ENCODE results near the gene IRF2BP1. TPM values are rescaled to one million over a fixed set of nuclear protein-coding genes. Genes with fewer than 3 reads are reported as not detected.
"Not testable (repeated sequence)": the region's sequence is repeated elsewhere in the genome, so short reads cannot be mapped to it uniquely, and the experiment has no call there.

Gene IRF2BP1
- total RNA-seq, 1 experiment from 2014 or later: 8.7 TPM

DNA sequence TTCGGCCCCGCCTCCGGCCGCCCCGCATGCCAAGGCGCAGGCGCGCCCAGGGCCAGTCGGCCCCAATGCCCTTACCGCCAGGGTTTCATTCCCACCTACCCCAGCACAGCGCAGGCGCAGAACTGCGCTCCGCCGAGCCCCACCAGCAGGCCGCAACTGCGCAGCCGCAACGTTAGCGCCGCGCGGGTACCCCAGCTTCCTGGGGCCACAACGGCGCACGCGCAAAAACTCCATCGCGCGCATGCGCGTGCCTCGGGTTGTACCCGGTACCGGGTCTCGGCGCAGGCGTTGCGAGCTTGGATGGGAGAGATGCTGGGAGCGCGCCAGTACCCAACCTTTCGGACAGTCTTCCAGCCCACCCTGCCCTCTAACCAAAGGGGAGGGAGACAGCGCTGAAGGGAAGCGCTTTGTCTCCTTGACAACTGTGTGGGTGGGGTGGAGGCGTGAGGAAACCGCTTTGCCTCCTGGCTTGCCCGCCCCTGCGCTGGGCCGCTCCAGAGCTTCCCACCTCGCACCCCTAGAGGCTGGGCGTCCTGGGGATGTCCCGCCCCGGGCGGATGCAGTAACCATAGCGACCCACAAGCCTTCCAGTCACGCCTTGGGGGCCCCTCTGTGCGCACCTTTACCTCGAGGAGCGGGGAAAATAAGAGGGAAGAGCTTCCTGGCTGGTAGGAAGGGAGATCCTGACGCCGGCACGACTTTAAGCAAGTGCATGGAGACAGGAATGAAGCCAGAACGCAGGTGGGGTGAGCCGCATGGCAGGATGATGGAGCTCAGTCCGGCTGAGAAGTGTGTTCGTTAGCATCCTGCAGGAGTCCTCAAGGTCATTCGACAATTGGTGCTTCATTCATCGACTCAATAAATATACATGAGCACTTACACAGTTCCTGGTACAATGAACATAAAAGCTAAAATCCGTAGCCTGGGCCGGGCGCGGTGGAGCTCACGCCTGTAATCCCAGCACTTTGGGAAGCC lies 17.0 kb upstream of the IRF2BP1 start:
- DNase-seq (ENCODE audit: low spot score): peak; percentile 89

- DNase-seq (ENCODE audit: low spot score): no peak
These were observed 16.1 kb upstream of the IRF2BP1 start, which contains the start of gene MYPOP for GRCh38 chr19:45901912-45902650. MYPOP (minus strand) TSS chr19:45902613; CDS start chr19:45901773, 840 bp downstream.

DNA sequence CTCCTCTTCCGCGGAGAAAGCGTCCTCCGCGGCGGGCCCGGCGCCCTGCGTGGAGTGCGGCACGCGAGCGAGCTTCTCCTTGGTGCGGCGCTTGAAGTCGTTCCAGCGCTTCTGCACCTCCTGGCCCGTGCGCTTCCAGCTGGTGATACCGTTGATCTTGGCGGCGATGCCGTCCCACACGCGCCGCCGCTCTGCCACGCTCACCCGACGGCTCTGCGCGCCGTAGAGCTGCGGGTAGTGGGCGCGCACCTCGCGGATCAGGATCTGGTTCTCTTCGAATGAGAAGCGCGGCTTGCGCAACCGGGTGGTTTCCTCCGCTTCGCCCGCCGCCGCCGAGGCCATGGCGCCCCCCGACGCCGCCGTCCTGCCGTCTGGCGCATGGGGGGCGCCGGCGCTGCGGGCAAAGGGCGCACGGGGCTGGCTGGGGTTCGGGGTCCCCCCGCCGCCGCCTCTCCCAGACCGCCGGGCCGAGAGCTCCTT lies 15.5 kb upstream of the IRF2BP1 start:
- DNase-seq (ENCODE audit: low spot score): no peak

GRCh38 chr19:45900738-45901431 lies 14.9 kb upstream of the IRF2BP1 start:
- DNase-seq (ENCODE audit: low spot score): no peak

- no peak for DNase-seq (ENCODE audit: low spot score)
These were observed 14.1 kb upstream of the IRF2BP1 start for GRCh38 chr19:45899919-45900589.

DNA sequence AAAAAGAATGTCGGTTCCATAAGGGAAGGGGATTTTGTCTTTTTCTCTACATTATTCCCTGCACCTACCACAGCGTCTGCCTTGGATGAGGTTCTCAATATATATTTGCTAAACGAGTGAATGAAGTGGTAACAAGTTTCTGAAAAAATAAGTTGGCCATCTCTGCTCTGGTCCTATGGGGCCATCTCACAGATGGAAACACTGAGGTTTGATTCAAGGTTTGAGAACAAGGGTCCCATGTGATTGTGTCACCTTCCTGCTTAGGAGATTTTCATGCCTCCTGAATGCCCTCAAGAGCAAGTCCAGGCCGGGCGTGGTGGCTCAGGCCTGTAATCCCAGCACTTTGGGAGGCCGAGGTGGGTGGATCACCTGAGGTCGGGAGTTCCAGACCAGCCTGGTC lies 13.3 kb upstream of the IRF2BP1 start:
- DNase-seq (ENCODE audit: low spot score): no peak

- no peak for DNase-seq (ENCODE audit: low spot score)
These were observed 11.4 kb upstream of the IRF2BP1 start for GRCh38 chr19:45897261-45897812.

GRCh38 chr19:45895983-45896599 lies 10.2 kb upstream of the IRF2BP1 start:
- not testable (repeated sequence) for DNase-seq (ENCODE audit: low spot score)

DNA sequence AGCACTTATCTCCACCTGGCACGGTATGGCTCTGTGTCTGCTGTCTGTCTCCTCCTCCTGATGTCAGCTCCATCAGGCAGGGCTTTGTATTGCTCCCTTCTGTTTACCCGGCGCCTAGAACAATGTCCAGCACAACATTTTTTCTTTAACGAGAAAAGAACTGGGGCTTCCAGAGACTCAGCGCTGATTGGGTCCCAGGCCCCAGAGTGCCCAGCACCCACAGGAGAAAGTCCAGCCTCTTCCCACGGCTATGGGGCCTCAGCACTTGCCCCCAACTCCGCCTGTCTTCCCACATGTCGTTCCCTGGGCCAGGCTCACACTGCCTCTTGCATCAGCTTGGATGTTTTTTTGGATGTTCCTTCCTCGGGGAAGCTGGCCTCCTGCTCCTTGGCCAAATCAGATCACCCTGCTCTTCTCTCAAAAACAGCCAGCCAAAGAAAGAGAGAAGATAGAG lies 9.6 kb upstream of the IRF2BP1 start:
- no peak for DNase-seq (ENCODE audit: low spot score)

DNA sequence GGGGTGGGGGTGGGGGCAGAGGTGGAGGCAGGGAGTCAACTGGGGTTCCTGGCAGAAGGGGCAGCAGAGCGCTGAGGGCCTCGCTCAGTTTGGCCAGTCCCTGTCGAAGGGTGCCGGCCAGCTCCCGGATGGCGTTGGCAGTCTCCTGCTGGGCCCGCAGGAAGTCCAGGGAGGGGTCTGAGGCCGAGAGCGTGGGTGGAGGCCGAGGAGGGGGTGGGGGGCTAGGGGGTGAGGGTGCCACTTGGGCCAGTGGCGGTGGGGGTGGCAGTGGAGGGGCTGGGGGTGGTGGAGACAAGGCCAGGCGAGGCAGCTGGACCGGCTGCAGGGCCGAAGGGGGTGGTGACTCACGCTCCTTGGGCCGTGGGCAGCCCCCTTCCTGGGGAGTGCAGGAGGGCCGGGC lies 4.9 kb upstream of the IRF2BP1 start:
- DNase-seq (ENCODE audit: low spot score): no peak

GRCh38 chr19:45889210-45889885 lies 3.4 kb upstream of the IRF2BP1 start:
- no peak for DNase-seq (ENCODE audit: low spot score)

DNA sequence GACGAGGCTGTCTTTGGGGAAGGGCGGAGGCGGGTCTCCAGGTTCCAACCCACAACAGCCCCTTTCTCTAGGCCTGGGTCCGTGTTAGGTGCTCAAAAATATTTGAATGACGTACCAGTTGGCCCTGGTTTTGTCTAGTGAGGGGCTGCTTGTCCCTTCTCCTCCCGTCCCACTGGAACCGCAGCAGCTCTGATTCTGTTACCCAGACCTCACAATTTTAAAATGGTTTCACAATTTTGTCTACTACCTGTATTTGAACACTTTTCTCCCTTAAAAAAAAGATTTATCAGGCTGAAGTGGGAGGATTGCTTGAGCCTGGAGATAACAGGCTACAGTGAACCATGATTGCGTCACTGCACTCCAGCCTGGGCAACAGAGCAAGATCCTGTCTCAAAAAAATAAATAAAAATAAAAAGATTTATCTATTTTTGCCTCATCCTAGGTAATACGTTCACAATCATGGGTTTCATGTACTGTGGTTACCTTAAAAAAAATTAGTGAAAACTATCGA lies 1.3 kb upstream of the IRF2BP1 start:
- DNase-seq (ENCODE audit: low spot score): no peak

DNA sequence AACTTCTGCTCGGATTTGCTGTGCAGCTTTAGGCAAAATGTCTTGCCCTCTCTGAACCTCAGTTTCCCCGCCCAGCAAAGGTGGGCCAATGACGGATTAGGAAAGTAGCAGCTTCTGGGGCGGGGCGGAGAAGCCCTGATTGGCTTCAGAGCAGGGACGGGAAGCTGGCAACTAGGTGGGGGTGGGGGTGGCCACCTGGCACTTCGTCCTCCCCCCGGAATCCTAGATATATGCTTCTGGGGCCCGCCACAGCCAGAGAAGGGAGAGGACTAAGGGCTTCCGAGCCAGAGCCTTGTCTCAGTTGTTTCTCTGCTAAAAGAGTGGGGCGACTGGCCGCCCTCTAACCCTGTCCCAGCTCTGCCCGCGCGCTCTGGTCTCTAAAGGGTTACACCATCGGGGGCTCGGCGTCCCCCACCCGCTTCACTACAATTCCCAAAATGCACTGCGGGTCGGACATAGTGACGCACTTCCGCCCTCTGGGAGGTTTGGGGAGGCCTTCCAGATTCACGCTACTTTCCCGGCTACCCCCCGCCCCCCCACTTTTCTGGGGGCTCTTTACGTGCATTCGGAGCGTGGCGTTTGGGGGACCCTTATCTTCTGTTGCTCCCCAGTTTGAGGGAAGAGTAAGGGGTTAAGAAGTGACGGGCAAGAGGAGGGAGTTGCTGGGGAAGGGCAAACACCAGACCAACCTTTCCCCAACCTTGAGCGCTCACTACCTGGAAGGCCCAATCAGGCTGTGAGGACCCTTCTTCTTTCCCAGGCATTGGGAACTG lies 672 bp upstream of the IRF2BP1 start:
- DNase-seq (ENCODE audit: low spot score): peak; percentile 87

GRCh38 chr19:45884682-45885555 lies 1.0 kb downstream of the IRF2BP1 start:
- no peak for DNase-seq (ENCODE audit: low spot score)

GRCh38 chr19:45883881-45884681 lies 1.9 kb downstream of the IRF2BP1 start:
- no peak for DNase-seq (ENCODE audit: low spot score)

DNA sequence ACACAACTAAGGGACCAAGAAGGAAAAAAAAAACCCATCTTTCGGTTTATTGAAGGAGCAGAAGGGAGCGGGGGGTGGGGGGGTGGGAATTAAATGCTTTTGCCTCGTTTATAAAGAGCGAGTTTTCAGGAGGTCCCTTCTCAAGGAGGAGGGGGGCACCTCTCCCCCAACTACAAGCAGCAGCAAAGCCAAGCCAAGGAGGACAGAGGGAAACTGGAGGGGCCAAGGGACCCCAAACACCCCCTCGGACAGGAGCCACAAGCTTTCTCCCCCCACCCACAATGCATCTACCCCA lies 2.4 kb downstream of the IRF2BP1 start:
- DNase-seq (ENCODE audit: low spot score): no peak
